ENCODE data around the gene BPIFB4.
"Not testable (repeated sequence)": the region's sequence is repeated elsewhere in the genome, so short reads cannot be mapped to it uniquely, and the experiment has no call there.

BPIFB4 gene

GRCh38 chr20:33084722-33085121 is 5.3 kb downstream of the BPIFB4 start:
- no peak for DNase-seq (ENCODE audit: low read depth in 2 of 3, low spot score in 1 of 3)

- no peak for DNase-seq (ENCODE audit: low read depth in 2 of 3, low spot score in 1 of 3)
Observed at GRCh38 chr20:33086052-33086722, 6.7 kb downstream of the BPIFB4 start.

DNA sequence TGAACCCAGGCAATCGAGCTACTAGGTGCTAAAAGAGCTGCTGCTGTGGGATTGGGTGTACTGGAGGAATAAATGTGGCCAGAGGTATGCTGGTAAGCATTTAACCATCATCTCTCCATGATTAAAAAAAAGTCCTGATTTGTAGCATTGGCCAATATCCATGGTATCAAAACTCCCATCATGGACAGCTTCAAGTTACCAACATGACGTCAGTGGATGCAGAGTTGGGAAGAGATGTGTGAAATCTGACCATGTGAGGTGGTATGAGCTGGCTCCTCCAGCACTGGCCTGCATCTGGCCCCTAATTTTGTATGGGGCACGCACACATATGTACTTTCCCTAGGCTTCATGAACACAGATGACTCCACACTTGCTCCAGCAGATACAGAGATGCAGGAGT is 11.7 kb downstream of the BPIFB4 start:
- DNase-seq (ENCODE audit: low read depth in 2 of 3, low spot score in 1 of 3) = no peak

DNA sequence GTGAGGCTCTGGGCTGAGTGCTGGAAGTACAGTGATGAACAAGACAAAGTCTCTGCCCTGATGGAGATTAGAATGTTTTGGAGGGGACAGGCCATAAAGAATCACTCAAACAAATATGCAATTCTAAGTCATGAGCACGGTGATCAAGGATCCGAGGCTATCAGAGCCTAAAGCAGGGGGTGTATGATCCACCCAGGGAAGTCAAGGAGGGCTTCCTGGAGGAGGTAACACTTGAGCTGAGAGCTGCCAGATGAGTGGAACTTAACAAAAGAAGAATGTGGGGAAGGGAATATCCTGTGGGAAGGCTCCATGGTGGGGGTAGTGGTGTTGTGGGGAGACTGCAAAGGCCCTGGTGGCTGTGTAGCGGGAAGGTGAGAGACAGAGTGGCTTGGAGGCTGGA is 12.2 kb downstream of the BPIFB4 start:
- no peak for DNase-seq (ENCODE audit: low read depth in 2 of 3, low spot score in 1 of 3)

DNA sequence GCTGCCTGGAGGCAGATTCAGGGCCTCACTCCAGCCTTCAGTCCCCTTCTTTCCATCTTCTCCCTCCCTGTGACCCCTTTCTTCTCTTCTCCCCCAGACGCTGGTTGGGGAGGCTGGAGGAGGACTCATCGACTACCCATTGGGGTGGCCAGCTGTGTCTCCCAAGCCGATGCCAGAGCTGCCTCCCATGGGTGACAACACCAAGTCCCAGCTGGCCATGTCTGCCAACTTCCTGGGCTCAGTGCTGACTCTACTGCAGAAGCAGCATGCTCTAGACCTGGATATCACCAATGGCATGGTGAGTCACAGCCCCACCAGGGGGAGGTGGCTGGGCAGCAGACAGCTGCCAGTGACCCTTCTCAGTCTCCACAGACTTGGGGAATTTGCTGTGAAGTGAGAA is 12.9 kb downstream of the BPIFB4 start:
- no peak for DNase-seq (ENCODE audit: low read depth in 2 of 3, low spot score in 1 of 3)

DNA sequence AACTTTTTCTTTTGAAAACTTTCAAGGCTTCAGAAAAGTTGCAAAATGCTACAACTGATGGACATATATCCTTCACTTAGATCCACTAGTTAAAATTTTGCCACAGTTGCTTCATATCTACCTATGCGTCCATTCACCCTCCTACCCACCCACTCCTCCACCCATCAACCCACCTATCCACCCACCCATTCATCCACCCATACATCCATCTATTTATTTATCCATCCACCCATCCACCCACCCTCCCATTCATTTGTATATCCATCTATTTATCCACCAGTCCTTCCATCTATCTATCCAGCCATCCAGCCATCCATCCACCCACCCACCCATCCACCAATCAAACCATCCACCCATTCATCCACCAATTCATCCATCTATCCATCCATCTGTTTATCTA is 13.6 kb downstream of the BPIFB4 start:
- no peak for DNase-seq (ENCODE audit: low read depth in 2 of 3, low spot score in 1 of 3)

- DNase-seq (ENCODE audit: low read depth in 2 of 3, low spot score in 1 of 3) = no peak
Observed at GRCh38 chr20:33093582-33093981, 14.1 kb downstream of the BPIFB4 start.

- no peak for DNase-seq (ENCODE audit: low read depth in 2 of 3, low spot score in 1 of 3)
Observed at GRCh38 chr20:33095249-33095648, 15.8 kb downstream of the BPIFB4 start.

DNA sequence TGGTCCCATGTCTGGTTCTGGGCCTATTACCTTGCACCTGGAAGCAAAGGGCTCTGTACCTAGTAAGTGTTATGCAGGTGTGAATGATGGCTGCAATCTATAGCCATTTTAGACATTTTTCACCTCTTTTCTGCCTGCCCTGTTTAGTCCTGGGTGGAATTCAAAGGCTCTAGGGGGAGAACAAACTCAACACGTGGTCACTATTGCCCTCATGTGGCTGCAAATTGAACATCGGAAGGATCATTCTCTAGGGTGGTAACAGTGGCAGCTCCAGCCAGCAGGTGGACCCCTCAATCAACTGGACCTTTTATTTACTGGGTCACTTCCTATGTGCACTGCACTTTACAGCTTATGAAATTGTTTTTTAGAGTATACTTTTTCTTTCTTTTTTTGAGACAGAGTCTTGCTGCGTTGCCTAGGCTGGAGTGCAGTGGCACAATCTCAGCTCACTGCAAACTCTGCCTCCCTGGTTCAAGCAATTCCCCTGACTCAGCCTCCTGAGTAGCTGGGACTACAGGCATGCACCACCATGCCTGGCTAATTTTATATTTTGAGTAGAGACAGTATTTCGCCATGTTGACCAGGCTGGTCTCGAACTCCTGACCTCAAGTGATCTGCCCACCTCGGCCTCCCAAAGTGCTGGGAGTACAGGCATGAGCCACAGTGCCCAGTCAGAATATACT is 16.6 kb downstream of the BPIFB4 start:
- peak; percentile 7 to 29 (median 7) for DNase-seq (ENCODE audit: low read depth in 2 of 3, low spot score in 1 of 3)

- no peak for DNase-seq (ENCODE audit: low read depth in 2 of 3, low spot score in 1 of 3)
Observed at GRCh38 chr20:33097001-33097400, 17.6 kb downstream of the BPIFB4 start.

GRCh38 chr20:33099843-33100538 is 20.5 kb downstream of the BPIFB4 start:
- no peak for DNase-seq (ENCODE audit: low read depth in 2 of 3, low spot score in 1 of 3)

DNA sequence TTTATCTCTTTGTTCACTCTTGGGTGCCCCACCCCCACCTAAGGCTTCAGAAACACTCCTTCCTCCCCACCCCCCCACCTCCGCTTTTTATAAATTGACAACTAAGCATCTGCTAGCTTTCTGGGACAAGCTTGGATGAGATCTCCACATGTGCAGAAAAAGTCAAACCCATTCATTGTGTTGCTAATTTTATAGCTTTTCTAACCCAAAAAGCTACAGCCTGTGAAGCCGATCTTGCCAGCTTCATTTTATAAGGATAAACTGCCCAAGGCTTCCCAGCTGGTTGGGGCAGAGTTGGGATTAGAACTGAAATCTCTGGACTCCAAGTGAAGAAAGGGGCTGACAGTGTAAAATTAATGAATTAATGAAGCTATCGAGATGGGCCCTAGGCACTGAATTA is 24.1 kb downstream of the BPIFB4 start:
- no peak for DNase-seq (ENCODE audit: low read depth in 2 of 3, low spot score in 1 of 3)

DNA sequence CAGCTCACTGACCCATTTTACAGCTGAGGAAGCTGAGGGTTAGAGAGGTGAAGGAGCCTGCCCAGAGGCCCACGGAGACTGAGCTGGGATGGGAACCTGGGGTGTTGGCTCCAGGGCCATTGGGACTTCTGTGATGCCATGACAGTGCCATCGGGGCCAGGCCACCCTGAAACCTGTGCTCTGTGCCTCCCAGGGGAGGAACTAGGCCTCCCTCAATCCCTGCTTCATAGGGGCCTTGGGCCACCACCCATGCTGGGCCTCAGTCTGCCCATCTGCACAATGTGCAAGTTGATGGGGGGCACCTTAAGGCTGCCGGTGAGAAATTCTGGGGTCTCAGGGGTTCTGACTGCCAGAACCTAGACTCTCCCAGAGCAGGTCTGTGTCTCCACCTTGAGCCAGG is 24.9 kb downstream of the BPIFB4 start:
- DNase-seq (ENCODE audit: low read depth in 2 of 3, low spot score in 1 of 3) = no peak

DNA sequence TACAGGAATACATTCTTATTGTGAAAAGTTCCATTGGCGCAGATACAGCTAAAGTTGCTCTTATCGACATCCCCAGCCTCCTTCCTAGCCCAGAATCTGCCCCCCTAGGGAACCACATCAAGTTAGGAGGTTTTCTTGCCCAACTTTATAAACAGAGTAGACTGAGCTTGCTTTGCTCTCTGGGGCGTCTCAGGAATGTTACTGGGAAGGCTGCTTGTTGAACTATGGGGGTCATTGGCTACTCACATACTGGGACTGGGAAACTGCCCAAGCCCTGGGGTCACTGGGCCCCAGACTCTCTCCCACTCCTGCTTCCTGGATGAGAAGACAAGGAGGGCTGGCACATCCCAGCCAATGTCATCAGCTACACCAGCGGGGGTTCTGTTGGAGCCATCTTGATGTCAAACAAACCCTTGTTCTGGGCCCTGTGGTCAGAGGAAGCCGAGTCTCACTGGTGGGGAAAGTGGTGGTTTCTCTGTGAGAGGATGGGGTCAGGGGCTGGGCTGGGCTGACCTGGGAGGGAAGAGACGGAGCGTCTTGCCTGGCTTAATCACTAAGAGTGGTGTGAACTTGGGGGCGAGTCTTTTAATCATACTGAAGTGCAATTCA is 26.0 kb downstream of the BPIFB4 start:
- DNase-seq (ENCODE audit: low read depth in 2 of 3, low spot score in 1 of 3) = no peak

DNA sequence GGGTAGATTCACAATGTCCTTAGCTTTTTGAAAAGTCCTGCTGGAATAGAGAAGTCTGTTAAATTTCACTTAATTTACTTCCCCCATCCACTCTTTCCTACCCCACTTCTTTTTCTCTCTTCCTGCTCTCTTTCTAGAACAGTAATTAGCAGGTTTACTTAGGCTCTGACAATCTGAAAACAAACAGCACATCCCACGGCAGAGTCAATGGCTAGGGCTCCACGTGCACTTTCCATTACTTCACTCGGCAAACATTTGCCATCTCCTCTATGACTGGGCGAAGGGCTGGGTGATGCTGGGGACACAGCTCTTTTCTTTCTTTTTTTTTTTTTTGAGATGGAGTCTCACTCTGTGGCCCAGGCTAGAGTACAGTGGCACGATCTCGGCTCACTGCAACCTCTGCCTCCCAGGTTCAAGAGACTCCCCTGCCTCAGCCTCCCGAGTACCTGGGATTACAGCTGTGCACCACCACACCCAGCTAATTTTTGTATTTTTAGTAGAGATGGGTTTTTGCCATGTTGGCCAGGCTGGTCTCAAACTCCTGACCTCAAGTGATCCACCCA is 26.7 kb downstream of the BPIFB4 start:
- not testable (repeated sequence) for DNase-seq (ENCODE audit: low read depth in 2 of 3, low spot score in 1 of 3)

DNA sequence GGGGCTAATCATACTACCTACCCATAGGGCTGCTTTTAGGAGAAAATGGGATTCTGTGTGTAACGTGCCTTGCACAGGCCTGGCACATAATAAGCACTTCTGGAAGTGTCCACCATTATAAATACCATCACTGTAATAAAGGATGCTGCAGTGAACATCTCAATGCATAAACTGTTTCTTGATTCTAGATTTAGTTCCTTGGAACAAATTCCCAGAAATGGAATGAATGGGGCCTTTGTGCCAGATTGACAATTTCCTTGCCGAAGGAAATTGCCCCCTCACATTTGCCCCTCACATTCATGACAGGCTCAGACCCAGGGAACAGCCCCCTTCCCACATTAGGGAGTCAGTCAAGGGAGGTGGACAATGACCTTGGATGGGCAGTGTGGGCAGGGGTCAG is 29.2 kb downstream of the BPIFB4 start:
- DNase-seq (ENCODE audit: low read depth in 2 of 3, low spot score in 1 of 3) = no peak

GRCh38 chr20:33110147-33110825 is 30.8 kb downstream of the BPIFB4 start:
- DNase-seq (ENCODE audit: low read depth in 2 of 3, low spot score in 1 of 3) = no peak

DNA sequence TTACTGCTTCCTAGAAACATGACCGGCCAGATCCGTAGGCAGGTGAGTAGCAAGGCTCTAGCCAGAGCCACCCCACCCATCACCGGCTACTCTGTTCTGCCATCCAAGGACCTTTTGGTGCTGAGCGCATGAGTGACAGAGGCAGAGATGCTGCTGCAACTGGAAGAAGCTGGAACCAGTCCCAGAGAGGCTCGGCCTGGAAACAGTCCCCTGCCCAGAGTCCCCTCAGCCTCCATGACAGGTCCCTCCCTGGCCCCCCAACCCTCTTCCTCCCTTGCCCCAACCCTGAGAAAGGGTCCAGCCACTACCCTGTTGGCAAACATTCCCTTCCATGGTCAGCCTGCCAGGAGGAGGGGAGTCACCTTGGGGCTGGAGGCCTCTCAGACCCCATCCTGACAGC is 31.9 kb downstream of the BPIFB4 start:
- no peak for DNase-seq (ENCODE audit: low read depth in 2 of 3, low spot score in 1 of 3)

DNA sequence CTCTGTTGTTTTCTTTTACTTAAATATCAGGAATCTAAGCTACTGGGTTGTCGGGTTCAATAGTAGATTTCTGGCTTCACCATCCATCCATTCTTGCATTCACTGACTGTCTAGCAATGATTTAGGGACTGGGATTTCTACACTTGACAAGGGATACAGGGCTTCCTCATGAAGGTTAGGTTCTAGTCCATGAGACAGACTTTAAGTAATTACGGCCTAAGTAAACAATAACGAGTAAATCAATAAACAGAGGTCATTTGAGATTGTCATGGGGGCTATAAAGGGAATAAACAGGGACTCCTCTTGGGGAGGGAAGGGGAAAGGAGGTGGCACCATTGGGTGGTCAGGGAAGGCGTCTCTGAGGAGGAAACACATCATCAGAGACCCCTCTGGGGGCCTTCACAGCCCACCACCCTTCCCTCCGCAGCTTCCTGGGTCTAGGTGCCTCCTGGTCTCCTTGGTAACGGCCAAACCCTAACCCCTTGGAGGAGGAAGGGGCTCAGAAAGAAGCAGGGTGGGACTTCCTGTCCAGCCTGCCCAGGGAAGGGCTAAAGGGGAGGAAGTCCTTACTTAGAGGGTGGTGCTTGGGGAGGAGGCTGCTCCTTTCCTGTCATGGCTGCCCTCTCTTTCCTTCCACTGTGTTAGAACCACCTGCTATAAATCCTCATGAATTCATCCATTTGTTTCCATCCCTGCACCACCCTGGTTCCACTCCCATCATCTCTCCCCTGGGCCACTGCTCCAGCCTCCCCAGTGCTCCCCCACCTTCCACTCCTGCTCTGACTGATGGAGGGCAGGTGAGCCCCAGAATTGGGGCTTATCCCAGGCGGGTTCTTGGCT is 33.3 kb downstream of the BPIFB4 start:
- DNase-seq (ENCODE audit: low read depth in 2 of 3, low spot score in 1 of 3) = no peak

- no peak for DNase-seq (ENCODE audit: low read depth in 2 of 3, low spot score in 1 of 3)
Observed at GRCh38 chr20:33113387-33113908, 34.0 kb downstream of the BPIFB4 start.

All from stimulated activated CD4-positive, alpha-beta T cell treated with anti-CD3 and anti-CD28 coated beads, Interleukin-12 subunit alpha, Interleukin-12 subunit beta, amount 100 ng/mL, for 48 hours (primary cell).